ENCODE measurements around the gene CCR5AS.
"Not testable (repeated sequence)": the region's sequence is repeated elsewhere in the genome, so short reads cannot be mapped to it uniquely, and the experiment has no call there.

CCR5AS gene

DNA sequence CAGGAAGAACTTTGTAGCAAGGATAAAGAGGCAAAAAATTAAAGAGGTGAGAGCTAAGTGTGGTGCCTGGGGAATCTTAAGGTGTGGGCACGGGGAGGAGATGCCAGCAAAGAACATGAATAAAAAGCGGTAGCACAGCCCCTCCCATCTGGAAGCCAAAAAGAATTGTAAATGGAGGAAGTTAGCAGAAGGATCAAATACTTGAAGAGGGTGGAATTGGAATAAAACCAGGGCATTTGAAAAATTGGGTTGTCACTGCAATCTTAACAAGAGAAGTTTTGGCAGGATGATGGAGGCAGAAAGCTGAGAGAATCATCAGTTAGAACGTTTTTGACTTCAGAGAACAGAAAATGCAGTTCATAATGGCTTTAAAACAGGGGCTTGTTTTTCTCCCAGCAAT, 50.6 kb downstream of the CCR5AS start:
- DNase-seq (ENCODE audit: low spot score): no peak

DNA sequence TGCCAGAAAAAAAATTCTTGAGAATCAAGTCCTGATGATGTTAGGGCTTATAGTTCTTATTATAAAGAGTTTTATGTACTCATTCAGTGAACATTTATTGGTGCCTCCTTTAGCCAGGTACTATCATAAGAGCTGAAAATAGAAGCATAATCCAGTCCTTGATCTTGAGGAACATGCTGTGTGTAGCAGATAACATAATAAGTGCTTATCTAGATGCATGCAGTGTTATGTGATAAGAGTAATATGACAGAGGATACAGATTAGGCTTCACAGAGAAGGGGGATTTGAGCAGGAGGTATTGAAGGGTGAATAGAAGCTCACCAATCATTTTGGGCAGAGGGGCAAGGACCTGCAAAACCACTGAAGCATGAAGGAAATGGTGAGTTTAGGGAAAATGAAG, 51.9 kb downstream of the CCR5AS start:
- DNase-seq (ENCODE audit: low spot score): no peak

DNA sequence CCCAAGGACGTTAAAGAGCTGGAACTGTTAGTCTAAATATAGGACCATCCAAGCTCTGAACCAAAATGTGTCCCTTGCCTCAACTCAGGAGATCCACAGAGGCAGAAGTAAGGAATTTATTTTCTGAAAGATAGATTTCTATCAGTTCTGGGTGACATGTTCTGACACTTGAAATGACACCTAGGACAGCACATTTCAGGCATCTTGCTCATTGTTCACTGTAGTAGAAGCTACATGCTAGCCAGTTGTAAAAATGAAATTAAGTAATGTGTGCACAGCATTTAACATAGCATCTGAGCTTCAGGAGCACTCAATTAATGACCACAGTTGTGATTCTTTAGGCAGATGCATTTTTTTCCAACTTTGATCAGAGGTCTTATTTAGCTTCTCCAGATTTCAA, 52.4 kb downstream of the CCR5AS start:
- no peak for DNase-seq (ENCODE audit: low spot score)

DNA sequence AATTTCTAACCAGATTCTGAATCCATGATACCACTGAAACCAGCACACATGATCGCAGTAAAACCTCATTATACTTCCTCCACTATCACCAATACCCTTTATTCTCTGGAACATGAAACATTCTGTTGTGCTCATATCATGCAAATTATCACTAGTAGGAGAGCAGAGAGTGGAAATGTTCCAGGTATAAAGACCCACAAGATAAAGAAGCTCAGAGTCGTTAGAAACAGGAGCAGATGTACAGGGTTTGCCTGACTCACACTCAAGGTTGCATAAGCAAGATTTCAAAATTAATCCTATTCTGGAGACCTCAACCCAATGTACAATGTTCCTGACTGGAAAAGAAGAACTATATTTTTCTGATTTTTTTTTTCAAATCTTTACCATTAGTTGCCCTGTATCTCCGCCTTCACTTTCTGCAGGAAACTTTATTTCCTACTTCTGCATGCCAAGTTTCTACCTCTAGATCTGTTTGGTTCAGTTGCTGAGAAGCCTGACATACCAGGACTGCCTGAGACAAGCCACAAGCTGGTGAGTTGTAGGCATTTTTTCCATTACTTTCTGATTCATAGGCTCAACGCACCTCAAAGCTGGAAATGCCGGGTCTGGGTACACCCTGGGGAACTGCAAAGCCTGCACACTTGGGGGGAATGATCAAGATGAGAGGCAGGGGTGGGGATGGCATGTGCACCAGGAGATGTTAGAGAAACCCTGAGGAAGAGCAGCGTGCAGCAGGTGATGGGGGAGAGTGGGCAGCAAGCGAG, 53.0 kb downstream of the CCR5AS start, which contains the start of gene CCR2:
TSS of gene CCR2 (plus strand) at position 465 of the 764 bp plus-strand sequence. CDS start 3,417 bp downstream, outside the sequence.
- DNase-seq (ENCODE audit: low spot score): no peak

DNA sequence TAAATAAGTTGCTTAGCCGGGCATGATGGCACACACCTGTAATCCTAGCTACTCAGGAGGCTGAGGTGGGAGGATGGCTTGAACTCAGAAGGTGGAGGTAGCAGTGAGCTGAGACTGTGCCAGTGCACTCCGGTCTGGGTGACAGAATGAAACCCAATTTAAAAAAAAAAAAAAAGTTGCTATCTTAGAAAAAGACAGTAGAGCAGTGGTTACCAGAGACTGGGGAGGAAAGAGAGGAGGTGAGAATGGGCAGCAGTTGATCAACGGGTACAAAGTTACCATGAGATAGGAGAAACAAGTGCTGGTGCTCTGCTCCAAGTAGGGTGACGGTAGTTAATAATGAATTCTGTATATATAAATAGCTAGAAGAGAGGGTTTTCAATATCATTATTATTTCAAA, 53.8 kb downstream of the CCR5AS start:
- no peak for DNase-seq (ENCODE audit: low spot score)

DNA sequence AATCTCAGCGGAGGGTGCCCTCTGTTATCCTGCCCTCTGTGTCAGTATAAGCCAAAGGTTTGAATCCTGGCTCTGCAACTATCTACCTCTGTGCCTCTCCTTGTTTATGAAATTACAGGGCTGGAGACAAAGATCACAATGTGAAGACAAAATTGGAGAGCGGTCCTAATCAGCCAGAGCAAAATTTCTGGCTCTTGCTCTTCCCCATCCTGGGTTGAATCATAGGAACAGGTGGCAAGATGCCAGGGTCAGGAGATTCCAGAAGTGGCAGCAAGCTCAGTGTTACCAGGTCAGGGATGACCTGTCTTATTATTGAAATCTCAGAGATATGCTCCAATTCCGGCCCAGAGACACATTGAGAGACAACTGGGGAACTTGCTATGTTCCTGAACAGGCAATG, 55.2 kb downstream of the CCR5AS start:
- DNase-seq (ENCODE audit: low spot score): no peak

DNA sequence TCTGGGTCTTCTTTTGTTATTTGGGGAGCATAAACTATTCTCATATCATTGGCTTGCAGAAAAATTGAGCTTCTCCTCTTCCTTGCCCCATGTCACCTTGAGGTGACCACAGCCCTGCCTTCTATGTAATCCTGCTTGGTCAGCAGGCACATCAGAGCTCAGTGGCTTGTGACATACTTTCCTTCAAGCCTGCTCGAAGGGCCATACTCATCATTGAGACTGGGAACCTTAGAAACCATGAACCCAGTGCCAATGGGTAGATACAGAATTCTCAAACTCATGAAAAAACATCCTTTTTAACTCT, 56.7 kb downstream of the CCR5AS start:
- DNase-seq (ENCODE audit: low spot score): no peak

DNA sequence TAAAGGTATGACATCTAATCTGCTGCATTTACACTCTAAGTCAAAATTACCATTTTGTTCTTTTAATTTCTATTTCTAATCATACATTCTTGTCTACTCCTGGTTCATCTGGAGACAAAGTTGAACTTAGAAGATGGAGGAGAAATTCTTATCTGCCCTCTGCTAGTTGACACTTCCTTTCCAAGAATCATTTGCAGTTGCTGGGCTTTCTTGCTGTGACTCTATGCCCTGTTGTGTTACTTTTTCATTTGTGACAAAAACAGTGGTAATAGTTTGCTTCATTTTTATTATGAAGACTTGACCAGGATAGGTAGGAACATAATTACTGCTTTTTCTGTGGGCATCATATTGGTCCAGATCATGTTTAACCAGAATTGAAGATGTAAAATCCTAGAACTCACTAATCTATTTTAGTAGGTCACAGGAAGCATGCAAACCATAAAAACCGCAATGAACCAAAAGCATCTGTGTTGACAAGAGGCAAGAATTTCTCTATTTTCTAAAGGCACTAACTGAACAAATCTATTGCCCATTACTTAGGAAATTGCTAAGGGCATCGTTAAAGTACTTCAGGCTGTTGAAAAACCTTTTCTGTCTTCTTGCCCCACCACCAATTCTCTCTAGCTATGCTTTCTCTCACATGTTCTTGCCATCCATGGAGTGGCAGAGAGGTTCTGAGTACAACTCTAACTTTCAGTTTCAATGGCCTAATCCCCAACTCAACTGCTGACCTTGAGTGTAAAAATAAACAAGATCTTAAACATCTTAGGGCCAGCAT, 57.2 kb downstream of the CCR5AS start:
- DNase-seq (ENCODE audit: low spot score): no peak

DNA sequence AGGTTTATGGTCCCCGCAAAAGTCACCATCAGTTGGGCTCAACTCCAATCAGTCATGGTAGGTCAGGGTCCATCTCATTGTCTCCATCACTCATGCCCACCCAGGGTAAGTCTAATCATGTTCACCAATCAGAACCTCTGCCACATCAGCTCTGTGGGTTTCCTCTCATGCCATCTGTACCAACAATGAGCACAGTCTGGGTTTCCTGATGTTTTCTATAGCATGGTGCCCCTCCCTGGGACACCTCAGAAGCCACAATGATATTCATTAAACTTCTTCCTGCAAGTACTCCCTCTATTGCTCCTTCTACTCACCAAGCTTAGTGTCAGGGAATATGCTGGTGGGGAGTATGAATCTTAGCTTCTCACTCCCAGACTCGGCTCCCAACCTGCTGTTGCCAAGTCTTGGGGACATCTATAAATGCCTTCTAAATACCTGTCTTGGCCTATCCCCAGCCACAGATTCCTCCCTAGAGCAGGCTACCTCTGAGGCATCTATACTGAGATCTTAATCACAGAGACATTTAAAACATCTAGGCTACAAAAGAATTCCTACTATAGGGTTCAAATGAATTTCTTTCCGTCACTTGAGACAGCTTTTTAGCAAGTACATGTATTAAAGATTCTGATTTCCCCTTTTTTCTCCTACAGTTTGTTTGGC, 57.9 kb downstream of the CCR5AS start:
- DNase-seq (ENCODE audit: low spot score): no peak

DNA sequence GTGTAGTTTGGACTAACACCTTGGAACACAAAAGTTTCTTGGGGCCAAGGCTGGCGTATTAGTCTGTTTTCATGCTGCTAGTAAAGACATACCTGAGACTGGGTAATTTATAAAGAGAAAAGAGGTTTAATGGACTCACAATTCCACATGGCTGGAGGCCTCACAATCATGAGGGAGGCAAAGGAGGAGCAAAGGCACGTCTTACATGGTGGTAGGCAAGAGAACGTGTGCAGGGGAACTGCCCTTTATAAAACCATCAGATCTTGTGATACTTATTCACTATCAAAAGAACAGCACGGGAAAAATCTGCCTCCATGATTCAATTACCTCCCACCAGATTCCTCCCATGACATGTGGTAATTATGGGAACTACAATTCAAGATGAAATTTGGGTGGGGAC, 62.4 kb downstream of the CCR5AS start:
- no peak for DNase-seq (ENCODE audit: low spot score)

DNA sequence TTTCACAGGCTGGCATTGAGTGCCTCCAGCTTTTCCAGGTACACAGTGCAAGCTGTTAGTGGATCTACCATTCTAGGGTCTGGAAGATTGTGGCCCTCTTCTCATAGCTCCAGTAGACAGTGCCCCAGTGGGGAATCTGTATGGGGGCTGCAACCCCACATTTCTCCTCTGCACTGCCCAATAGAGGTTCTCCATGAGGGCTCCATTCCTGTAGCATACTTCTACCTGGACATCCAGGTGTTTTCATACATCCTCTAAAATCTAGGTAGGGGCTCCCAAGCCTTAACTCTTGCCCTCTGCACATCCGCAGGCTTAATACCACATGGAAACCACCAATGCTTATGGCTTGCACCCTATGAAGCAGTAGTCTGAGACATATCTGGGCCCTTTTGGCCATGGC, 68.0 kb downstream of the CCR5AS start:
- no peak for DNase-seq (ENCODE audit: low spot score)

DNA sequence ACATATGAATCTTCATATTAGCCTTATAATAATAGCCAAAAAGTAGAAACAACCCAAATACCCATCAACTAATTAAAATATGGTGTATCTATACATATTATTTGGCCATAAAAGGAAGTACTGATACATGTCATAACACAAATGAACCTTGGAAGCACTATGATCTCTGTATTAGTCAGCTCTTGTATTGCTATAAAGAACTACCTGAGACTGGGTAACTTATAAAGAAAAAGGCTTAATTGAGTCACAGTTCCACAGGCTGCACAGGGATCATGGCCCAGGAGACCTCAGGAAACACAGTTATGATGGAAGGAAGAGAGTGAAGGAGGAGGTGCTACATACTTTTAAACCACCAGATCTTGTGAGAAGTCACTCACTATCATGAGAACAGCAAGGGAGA, 69.0 kb downstream of the CCR5AS start:
- no peak for DNase-seq (ENCODE audit: low spot score)

DNA sequence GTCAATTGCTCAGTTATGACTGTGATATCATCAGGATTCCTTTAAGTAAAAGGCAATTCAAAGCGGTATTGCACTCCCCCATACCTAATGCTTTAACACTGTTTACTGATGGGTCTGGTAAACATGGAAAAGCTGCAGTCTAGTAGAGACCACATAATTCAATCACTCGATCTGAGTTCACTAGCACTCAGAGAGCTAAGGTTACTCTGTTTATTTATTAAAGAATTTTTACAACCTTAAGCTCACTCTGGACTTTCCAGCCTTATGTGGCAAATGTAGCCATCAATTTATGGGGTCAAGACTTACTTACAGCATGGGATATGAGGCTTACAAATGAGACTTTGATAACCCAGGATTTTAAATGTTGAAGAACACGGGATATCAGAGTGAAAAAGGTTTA, 71.3 kb downstream of the CCR5AS start:
- no peak for DNase-seq (ENCODE audit: low spot score)

DNA sequence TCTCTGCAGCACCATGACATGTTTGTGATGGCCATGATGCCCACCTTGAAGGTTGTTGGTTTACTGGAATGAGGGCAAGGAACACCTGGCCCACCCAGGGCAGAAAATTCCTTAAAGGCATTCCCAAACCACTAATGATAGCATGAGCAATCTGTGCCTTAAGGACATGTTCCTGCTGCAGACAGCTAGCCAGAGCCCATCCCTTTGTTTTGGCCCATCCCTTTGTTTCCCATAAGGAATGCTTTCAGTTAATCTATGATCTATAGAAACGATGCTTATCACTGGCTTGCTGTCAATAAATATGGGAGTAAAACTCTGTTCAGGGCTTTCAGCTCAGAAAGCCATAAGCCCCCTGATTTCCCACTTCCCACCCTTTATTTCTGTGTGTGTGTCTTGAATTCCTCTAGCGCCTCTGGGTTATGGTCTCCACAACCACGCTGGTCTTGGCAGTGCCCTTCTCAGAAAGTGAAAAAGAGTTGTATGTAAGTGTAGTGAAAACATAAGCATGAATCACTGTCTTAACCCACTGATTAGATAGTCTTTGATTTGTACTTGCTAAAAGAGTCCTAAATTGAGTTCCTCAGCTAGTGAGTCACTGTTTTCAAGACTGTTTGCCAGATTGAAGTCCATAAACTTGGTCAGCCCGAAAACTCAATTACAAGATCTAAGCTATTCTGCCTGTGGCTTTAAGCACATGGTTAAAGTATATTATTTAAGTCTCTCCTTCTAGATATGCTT, 72.0 kb downstream of the CCR5AS start:
- no peak for DNase-seq (ENCODE audit: low spot score)

DNA sequence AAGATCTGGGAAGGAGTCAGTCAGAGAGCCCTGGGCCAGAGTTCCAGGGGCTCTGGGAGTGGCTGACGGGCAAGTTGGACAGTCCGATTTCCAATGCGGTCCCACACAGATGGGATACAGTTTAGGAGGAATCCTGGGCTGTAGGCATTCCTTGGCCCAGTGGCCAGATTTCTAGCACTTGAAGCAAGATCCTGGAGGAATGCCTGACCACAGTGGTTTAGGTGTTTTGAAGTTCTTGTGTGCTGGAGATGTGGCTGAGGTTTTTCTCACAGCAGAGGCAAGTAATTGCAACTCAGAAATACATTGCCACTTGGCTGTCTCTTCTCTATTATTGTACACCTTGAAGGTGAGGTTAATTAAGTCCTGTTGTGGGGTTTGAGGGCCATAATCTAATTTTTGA, 76.2 kb downstream of the CCR5AS start:
- DNase-seq (ENCODE audit: low spot score): not testable (repeated sequence)

DNA sequence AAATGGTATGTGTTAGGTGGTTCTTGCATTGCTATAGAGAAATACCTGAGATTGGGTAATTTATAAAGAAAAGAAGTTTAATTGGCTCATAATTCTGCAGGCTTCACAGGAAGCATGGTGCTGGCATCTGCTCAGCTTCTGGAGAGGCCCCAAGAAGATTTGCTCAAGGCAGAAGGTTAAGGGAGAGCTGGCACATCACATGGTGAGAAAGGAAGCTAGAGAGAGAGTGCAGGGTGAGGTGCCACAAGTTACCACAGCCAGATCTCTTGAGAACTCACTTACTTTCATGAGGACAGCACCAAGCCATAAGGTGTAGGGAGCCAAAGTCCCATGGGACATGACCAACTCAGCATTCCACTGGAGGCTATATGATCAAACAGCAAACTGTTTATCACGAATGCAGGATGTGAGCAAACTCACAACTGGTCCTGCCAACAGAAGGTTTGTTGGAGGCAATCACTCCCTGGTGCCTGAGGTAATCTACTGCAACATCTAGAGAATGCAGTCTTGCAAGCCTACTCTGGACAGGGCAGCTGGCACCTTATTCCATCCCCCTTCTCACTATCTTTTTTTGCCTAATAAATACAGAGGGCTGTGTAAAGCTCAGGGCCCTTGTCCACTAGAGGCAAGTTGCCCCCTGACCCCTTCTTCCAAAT, 81.1 kb downstream of the CCR5AS start:
- no peak for DNase-seq (ENCODE audit: low spot score)

DNA sequence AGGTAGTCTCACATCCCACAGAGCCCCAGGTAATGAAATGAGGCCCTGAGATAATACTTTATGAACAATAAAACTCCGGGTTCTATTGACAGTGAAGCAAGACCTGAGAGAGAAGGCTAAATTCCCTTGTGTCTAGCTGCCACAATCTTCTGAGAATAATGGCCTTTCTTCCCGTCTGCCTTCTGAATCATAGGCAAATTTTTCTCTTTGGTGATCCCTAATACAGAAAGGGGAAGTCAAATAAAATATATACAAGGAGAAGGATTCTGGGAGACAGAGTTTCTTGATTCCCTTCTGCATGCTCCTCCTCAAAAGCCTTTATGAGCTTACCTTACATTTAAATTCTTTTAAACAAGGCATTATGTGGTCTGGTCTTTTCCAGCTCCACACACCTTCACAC, 82.8 kb downstream of the CCR5AS start:
- no peak for DNase-seq (ENCODE audit: low spot score)

DNA sequence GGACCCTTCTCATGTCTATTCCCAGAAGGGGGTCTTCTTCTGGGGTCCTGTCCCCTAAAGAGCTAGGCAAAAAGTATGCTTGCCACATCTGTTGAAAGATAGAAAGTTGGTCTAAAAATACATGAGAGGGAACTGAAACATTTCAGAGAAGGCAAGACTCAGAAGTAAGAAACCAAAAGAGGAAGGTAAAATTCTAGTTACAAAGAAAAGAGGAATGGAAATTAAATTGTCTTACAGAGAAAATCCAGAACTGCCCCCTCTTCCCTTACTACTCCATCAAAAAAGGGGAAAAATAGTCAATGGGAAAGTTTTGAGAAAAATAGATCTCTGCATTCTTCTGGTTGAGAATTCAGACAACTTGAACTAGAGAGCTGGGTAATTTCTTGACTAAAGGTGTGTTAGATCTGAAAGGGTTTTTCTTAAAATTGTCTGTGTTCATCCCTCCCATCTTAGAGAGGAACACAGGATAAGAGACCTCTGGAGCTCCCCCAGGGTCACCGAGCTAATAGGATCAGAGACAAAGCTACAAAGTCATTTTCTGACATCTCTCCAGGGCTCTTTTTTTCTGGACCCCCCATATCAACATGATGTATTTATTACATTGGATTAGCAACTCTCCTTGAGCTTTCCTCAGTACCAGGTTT, 85.3 kb downstream of the CCR5AS start:
- no peak for DNase-seq (ENCODE audit: low spot score)

DNA sequence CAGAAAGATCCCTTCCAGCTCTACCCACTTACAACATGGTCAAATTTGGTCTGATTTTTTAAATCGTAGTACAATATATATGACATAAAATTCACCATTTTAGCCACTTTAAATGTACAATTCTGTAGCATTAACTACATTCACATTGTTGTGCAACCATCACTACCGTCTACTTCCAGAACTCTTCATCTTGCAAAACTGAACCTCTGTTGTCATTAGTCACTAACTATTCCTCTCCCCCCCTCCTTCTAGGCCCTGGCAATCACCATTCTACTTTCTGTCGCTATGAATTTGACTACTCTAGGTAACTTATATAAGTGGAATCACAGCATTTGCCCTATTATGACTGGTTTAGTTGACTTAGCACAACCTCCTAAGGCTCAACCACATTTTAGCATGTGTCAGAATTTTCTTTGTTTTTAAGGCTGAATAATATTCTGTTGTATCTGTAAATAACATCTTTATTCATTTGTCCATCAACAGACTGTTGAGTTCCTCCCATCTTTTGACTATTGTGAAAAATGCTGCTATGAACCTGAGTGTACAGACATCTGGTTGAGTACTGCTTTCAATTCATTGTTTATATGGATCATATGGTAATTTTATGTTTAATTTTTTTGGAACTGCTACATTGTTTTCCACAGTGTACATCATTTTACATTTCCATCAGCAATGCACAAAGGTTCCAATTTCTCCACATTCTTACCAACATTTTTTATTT, 88.5 kb downstream of the CCR5AS start:
- DNase-seq (ENCODE audit: low spot score): no peak

DNA sequence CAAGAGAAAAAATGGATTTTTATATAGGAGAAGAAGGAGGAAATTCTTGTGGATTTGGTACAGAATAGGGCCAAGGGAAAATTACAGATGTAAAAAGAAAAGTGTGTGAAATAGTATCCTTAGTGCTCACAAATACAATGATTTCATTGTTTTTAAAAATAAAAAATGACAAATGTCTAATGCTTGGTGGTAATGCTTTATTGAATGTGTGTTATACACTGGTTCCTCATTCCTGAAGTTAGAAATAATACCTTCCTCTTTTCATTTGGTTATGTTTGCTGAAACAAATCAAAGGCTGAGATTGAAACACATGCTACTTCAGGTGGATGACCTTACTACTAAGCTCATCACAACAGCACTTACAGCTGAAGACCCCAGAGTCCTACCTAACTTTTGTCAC, 90.7 kb downstream of the CCR5AS start:
- DNase-seq (ENCODE audit: low spot score): no peak

DNA sequence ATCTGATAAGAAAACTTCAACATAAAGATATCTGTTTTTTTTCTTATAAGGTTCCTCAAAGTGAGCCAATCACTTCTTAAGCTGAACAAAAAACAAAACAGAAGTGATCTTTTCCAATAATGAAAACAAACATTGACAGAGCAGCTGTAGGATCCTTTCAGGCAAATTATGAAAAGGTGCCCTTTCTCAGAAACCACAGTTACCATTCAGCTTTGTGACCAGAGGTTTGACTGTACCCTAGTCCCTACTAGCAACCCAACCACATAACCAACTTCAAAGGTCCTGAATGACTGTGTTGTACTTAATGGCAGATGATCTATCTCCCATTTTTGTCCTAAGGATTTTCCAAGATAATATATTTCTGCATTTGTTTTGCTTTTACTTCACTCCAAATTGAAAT, 92.3 kb downstream of the CCR5AS start:
- no peak for DNase-seq (ENCODE audit: low spot score)
